Stimulated activated CD8-positive, alpha-beta memory T cell treated with anti-CD3 and anti-CD28 coated beads, Interleukin-15, amount 100 ng/mL, for 1 hour (primary cell): ENCODE results near the gene KLF7.
"Not testable (repeated sequence)": the region's sequence is repeated elsewhere in the genome, so short reads cannot be mapped to it uniquely, and the experiment has no call there.

Source experiments
- DNase-seq: peaks from one replicate; pipeline ENCODE4 v3.0.0-alpha.2; 2020; ENCODE audit warnings: low read depth

Gene KLF7

GRCh38 chr2:207055257-207055656 lies 110.5 kb downstream of the KLF7 start:
- DNase-seq = no peak

GRCh38 chr2:207054521-207054920 lies 111.2 kb downstream of the KLF7 start:
- no peak for DNase-seq

GRCh38 chr2:207051385-207051965 lies 114.3 kb downstream of the KLF7 start:
- no peak for DNase-seq

- DNase-seq = no peak
These were observed 116.6 kb downstream of the KLF7 start for GRCh38 chr2:207049122-207049521.

- no peak for DNase-seq
These were observed 117.3 kb downstream of the KLF7 start for GRCh38 chr2:207048416-207048815.

- DNase-seq = no peak
These were observed 119.0 kb downstream of the KLF7 start for GRCh38 chr2:207046724-207047123.

- no peak for DNase-seq
These were observed 120.2 kb downstream of the KLF7 start for GRCh38 chr2:207045531-207045930.

- DNase-seq = no peak
These were observed 121.1 kb downstream of the KLF7 start for GRCh38 chr2:207044379-207045362.

GRCh38 chr2:207042841-207043240 lies 122.9 kb downstream of the KLF7 start:
- DNase-seq = no peak

- DNase-seq = no peak
These were observed 123.8 kb downstream of the KLF7 start for GRCh38 chr2:207041786-207042554.

GRCh38 chr2:207041279-207041678 lies 124.5 kb downstream of the KLF7 start:
- no peak for DNase-seq

GRCh38 chr2:207040696-207041095 lies 125.1 kb downstream of the KLF7 start:
- DNase-seq = no peak

GRCh38 chr2:207039225-207039624 lies 126.5 kb downstream of the KLF7 start:
- DNase-seq = no peak

- DNase-seq = no peak
These were observed 127.4 kb downstream of the KLF7 start for GRCh38 chr2:207038299-207038698.

- no peak for DNase-seq
These were observed 127.9 kb downstream of the KLF7 start for GRCh38 chr2:207037896-207038295.

- DNase-seq = not testable (repeated sequence)
These were observed 128.7 kb downstream of the KLF7 start for GRCh38 chr2:207037023-207037422.

GRCh38 chr2:207035875-207036274 lies 129.9 kb downstream of the KLF7 start:
- DNase-seq = no peak

GRCh38 chr2:207032490-207032889 lies 133.3 kb downstream of the KLF7 start:
- DNase-seq = no peak
